HL-60 (cell line): ENCODE results near the gene SH3RF3.

Experiments
- DNase-seq, 2 experiments: peaks; one replicate each; pipeline ENCODE4 v3.0.0-alpha.2; 2010 to 2020; ENCODE audit warnings: low read depth in 1 of 2, low spot score in 1 of 2
- H3K27ac ChIP-seq: fragments of 250-450 bp; sonication (Bioruptor Pico); replicated peaks from 2 replicates; pipeline ENCODE4 v1.5.1; 2020; ENCODE audit warnings: mild to moderate bottlenecking, moderate library complexity
- H3K27me3 ChIP-seq: fragments of 250-450 bp; sonication (Bioruptor Pico); 2 replicates; pipeline ENCODE4 v1.5.1; 2021; ENCODE audit warnings: mild to moderate bottlenecking, moderate library complexity; ENCODE audit not compliant: insufficient read depth, poor library complexity, severe bottlenecking
- H3K4me3 ChIP-seq: replicated peaks from 2 replicates; pipeline ENCODE4 v1.5.1; 2011; ENCODE audit warnings: mild to moderate bottlenecking, control low read depth, low read length; ENCODE audit not compliant: insufficient read depth
- GABPA ChIP-seq: IDR thresholded peaks from 2 replicates; pipeline ENCODE4 v1.6.1; 2012; ENCODE audit warnings: low read depth
- POLR2AphosphoS5 ChIP-seq: IDR thresholded peaks from 2 replicates; pipeline ENCODE4 v1.6.1; 2012; ENCODE audit warnings: low read depth
- SPI1 ChIP-seq: IDR thresholded peaks from 2 replicates; pipeline ENCODE4 v1.6.1; 2012; ENCODE audit warnings: low read depth, mild to moderate bottlenecking, borderline replicate concordance
- TF ChIP-seq, protein P1 (sequence below): IDR thresholded peaks from one replicate; pipeline ENCODE4 v1.5.1; 2011; ENCODE audit warnings: low read length, control low read depth, inconsistent platforms; ENCODE audit not compliant: insufficient read depth
- TF ChIP-seq, protein P2 (sequence below): IDR thresholded peaks from 2 replicates; pipeline ENCODE4 v1.6.1; 2012; ENCODE audit warnings: low read depth; ENCODE audit not compliant: insufficient replicate concordance

The SH3RF3 gene

DNA sequence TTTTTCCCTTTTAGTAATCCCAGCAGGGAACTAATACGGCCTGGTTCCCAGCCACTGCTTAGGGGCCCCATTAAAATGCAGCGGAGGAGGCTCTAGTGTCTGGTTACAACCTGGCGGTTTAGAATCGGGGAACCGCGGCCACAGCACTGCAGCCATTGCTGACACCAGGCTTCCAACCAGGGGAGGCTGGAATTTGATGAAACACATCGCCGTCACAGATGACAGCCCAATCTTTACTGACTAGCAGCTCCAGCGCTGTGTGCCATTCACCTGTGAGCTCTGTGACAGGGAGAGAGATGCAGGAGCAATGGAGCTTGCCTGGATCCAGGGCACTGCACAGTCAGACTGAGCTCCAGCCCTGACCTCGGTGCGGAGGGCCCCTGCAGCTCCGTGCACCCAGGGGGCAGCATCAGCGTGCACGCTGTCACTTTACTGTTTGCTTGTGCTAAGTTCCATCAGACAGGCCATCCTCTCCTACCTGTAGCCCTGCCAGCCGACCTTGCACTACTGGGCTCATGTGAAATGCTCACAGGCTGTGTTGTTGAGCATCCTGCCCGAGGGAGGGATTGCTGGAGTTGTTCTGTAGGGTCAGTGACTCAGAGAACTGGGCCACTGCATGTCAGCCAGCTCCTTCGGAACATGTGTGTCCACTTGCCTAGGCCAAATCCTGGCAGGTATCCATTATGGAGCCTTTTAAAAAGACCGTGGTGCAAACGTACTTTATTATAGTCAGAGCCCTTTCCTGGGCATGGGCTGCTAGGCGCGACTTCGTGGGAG is 281.2 kb downstream of the SH3RF3 start:
- TF ChIP-seq SPI1 (no peak), POLR2AphosphoS5 (no peak), GABPA (no peak)
- TF ChIP-seq, protein P1, sequence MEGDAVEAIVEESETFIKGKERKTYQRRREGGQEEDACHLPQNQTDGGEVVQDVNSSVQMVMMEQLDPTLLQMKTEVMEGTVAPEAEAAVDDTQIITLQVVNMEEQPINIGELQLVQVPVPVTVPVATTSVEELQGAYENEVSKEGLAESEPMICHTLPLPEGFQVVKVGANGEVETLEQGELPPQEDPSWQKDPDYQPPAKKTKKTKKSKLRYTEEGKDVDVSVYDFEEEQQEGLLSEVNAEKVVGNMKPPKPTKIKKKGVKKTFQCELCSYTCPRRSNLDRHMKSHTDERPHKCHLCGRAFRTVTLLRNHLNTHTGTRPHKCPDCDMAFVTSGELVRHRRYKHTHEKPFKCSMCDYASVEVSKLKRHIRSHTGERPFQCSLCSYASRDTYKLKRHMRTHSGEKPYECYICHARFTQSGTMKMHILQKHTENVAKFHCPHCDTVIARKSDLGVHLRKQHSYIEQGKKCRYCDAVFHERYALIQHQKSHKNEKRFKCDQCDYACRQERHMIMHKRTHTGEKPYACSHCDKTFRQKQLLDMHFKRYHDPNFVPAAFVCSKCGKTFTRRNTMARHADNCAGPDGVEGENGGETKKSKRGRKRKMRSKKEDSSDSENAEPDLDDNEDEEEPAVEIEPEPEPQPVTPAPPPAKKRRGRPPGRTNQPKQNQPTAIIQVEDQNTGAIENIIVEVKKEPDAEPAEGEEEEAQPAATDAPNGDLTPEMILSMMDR: no peak
- TF ChIP-seq, protein P2, sequence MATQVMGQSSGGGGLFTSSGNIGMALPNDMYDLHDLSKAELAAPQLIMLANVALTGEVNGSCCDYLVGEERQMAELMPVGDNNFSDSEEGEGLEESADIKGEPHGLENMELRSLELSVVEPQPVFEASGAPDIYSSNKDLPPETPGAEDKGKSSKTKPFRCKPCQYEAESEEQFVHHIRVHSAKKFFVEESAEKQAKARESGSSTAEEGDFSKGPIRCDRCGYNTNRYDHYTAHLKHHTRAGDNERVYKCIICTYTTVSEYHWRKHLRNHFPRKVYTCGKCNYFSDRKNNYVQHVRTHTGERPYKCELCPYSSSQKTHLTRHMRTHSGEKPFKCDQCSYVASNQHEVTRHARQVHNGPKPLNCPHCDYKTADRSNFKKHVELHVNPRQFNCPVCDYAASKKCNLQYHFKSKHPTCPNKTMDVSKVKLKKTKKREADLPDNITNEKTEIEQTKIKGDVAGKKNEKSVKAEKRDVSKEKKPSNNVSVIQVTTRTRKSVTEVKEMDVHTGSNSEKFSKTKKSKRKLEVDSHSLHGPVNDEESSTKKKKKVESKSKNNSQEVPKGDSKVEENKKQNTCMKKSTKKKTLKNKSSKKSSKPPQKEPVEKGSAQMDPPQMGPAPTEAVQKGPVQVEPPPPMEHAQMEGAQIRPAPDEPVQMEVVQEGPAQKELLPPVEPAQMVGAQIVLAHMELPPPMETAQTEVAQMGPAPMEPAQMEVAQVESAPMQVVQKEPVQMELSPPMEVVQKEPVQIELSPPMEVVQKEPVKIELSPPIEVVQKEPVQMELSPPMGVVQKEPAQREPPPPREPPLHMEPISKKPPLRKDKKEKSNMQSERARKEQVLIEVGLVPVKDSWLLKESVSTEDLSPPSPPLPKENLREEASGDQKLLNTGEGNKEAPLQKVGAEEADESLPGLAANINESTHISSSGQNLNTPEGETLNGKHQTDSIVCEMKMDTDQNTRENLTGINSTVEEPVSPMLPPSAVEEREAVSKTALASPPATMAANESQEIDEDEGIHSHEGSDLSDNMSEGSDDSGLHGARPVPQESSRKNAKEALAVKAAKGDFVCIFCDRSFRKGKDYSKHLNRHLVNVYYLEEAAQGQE: no peak
- H3K27ac ChIP-seq: no peak overlapping the region
- H3K27me3 ChIP-seq: no peaks in the 10 kb centered on the region
- DNase-seq: no peak
- H3K4me3 ChIP-seq: no peak overlapping the region

DNA sequence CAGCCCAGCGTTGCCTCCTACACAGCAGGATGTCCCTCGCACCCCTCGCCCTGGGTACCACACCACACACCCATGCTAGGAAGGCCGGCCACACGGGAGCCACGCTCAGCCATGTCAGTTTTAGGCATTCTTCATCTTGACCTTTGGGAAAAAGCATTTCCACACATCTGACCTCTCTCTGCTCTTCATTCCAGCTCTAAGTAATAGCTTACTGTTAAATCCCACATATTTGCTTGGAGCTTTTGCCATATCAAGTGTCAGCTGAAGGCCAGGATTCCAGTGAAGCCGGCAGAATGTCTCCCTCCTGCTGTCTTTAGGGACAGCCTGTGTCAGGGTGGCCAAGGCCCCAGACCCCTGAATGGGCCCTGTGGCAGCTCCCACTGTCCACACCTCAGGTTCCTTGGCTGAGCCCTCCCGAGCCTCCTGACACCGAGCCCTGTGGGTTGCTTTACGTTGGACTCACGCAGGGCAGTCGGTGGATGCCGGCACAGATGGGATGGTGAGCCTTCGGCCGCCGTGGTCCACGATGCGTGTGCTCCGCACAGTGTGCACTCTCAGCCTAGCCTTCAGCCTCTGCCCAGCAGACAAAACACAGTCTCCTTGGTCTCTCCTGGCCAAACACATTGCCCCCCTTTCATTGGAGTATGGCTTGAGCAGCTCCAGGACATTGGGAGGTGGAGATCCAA is 282.8 kb downstream of the SH3RF3 start:
- Histone ChIP-seq H3K4me3 (no peak overlapping the region), H3K27me3 (no peaks in the 10 kb centered on the region), H3K27ac (no peak overlapping the region)
- DNase-seq: no peak
- TF ChIP-seq, protein P2: no peak
- TF ChIP-seq, protein P1: no peak
- TF ChIP-seq SPI1 (no peak), POLR2AphosphoS5 (no peak), GABPA (no peak)

DNA sequence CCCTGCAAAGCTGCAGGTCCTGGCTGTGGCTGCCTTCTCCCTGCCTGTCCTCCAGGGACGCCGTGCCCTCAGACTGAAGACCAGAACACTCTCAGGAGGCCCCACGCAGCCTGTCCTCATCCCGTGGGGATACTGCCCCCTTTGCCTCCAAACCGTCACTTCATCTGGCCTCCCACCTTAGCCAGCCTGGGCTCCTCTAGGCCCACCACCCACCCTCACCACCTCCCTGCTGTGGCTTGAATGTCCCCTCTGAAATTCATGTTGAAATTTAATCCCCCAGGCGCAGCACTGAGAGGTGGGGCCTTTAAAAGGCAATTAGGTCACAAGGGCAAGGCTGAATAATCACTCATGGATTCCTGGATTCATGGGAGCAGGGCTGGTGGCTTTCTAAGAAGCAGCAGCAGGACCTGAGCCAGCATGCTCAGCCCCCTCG is 286.6 kb downstream of the SH3RF3 start:
- no peak for DNase-seq
- H3K27ac ChIP-seq: no peak overlapping the region
- H3K4me3 ChIP-seq: no peak overlapping the region
- H3K27me3 ChIP-seq: no peaks in the 10 kb centered on the region
- TF ChIP-seq, protein P2: no peak
- TF ChIP-seq, protein P1: no peak
- TF ChIP-seq GABPA (no peak), SPI1 (no peak), POLR2AphosphoS5 (no peak)
